Right hindlimb (tissue), 1 donor: ENCODE data around the gene AGPAT4.
"Not testable (repeated sequence)": the region's sequence is repeated elsewhere in the genome, so short reads cannot be mapped to it uniquely, and the experiment has no call there.

Experiments
- DNase-seq: peaks from one replicate; pipeline ENCODE4 v3.0.0-alpha.2; 2018

The AGPAT4 gene

DNA sequence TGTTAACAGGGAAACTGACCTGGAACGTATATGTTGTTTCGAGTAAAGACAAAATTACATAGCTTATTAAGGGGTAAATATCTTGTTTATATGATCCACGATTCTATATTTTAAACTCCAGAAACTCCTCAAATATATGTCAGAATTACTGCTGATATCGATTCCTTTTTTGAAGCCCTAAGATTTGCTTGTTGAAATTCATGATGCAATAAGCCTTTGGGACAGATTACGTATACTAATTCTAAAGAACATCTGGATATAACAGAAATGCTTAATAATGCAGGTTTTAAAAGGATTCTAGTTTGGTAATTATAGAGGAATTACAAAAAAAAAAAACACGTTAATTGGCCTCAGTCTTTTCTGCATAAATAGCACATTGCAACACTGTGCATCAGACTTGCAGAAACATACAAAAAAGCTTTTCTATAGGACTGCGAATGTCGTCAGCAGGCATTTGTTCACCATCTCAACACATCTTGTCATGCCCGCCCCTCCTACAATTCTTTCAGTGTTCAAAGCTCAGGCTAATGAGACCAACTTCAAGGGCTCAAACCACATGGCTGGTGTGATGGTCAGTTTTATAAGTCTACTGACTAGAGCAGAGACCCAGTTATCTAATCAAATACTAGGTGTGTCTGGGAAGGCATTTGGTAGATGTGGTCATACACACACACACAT is 74.9 kb downstream of the AGPAT4 start:
- DNase-seq = no peak

GRCh38 chr6:161198176-161198575 is 75.7 kb downstream of the AGPAT4 start:
- DNase-seq = no peak

DNA sequence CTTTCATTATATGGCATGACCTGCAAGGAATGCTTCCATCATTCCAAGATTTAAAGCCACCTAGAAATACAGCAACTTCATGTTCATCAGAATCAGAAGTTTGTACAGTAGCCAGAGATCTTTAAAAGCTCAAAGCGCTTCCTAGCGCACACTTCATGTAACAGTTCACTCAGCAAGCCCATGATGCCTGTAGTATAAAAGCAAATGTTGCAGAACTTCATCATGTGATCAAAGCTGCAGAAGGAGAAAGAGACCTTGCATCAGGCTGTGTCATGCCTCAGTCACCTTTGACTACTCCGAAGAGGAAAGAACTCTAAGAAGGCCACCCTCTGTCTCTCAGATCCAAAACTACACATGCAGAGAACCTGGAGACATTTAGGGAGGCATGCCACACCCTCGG is 78.5 kb downstream of the AGPAT4 start:
- DNase-seq = no peak

DNA sequence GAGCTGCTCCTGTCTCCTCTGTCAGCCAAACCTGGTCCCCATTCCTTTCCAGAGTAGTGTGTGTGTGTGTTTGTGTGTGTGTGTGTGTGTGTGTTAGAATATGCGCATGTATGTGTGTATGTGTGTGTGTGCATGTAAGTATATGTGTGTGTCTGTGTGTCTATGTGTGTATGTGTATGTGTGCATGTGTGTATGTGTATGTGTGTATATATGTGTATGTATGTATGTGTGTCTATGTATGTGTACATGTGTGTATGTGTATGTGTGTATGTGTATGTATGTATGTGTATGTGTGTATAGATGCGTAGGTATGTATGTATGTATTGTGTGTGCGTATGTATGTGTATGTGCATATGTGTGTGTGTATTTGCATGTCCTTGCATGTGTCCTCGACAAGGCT is 79.5 kb downstream of the AGPAT4 start:
- no peak for DNase-seq

GRCh38 chr6:161192636-161193411 is 81.0 kb downstream of the AGPAT4 start:
- DNase-seq = no peak

DNA sequence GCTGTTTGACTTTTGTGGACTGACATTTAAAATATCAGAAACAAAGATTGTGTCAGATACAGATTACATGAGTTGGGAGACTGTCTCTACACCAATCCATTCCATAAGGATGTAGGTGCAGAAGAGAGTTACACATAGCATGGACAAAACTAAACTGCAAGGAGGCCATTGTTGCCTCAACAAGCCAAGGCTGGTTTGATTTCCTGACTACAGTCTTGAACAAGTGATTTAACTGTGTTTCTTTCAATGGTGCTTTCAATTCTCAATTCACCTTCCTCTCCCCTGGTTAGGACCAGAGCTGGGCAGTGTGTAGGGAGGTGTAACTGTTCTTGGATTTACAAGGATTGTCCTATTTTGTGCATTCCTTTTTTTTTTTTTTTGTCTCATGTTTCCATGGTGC is 82.2 kb downstream of the AGPAT4 start:
- DNase-seq = no peak

- DNase-seq = no peak
These were observed 82.9 kb downstream of the AGPAT4 start for GRCh38 chr6:161191007-161191406.

DNA sequence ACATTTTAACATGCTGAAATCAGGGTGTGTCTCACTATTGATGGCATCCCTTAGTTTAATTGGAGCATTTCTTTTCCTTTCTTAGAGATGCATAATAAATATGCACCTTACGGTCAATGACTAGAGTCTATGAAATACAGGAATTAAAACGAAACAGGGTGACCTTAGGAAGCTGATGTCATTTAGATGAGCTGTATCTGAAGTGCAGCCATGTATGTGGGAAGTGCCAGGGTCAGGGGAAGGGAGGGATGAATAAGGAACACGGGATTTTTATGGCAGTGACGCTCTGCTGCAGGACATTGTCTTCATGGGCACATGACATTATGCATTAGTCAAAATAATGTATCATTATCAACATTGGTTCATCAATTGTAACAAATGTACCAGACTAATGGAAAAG is 84.0 kb downstream of the AGPAT4 start:
- no peak for DNase-seq

DNA sequence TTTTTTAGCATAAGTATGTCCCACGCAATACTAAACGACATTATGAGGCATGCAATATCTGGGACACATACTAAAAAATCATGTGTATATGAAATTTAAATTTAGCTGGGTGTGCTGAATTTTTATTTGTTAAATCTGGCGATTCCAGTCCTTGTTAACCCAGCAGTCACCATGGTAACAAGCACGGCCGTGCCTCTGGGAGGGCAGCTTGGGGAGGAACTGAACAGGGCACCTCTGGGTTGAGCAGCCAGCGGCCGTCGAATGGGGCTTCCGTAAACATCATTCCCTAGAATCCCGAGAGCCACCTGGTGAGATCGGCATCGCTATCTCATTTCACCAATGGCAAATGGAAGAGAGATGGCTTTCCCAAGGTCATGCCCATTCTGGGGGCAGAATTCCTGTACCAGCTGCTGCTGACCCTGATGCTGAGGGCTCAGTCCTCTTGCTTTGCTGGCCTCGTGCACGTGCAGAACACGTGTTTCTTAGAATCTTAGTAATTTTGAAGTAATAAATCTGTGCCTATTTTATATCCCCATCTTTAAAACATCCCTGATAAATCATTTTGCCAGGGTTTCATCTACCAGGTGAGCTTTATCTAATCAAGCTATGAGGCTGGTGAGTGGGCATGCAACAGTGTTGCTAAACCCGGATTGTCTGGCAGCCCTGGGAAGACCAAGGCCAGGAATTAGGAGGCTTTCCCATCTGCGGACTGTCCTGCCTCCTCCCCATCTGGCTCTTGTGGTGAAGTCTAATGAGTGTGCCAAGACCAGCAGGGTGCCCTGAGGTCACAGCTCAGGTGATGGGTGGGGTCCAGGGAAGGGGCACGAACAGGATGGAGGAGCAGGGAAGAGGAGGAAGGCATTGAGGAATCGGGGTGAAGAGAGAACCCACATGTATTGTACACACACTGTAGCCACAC is 85.1 kb downstream of the AGPAT4 start:
- no peak for DNase-seq

DNA sequence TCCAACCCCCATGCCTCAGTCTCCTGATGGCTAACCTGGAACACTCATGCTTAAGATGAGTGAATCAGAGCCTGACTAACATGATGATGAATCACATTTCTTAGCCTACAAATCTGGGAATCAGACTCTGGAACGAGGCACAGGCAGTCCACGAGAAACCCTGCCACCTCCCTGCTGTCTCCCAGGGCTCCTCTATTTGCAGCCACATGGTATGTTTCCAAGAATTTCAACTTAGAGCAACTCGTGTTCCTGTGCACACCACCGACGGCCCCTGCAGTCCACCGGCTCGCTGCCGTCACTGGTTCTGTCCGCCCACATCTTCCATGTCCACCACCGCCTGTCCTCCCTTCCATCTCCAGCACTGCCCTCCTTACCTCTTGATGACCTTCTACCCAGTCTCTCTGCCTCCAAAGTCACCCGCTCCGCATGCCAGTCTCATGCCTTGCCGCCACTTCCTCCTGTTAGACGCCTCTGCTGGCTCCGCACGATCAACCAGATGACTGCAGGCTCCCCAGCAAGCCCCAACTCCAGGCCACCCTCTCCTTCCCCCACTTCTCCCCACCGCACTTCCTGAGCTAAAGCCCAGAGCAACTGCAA is 87.6 kb downstream of the AGPAT4 start:
- no peak for DNase-seq

DNA sequence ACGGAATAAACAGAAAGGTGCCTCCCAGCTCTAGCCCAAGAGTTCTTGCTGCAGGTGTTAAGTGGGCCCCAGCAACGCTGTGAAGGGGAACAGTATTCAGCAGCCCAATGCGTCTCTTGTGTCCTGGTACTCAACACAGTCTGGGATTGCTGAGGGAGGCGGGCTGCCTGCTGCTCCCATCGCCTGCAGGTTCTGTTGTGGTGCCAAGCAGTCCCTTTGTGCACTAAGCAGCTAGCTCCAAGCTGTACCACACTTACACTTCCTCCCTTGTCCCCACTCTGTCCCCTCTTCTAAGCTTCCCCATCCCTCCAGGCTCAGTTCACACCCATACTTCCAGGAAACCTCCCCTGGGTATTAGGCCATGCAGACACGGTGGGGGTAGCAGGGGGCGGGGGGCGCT is 92.7 kb downstream of the AGPAT4 start:
- DNase-seq = no peak

- DNase-seq = not testable (repeated sequence)
These were observed 95.7 kb downstream of the AGPAT4 start for GRCh38 chr6:161178155-161178554.

DNA sequence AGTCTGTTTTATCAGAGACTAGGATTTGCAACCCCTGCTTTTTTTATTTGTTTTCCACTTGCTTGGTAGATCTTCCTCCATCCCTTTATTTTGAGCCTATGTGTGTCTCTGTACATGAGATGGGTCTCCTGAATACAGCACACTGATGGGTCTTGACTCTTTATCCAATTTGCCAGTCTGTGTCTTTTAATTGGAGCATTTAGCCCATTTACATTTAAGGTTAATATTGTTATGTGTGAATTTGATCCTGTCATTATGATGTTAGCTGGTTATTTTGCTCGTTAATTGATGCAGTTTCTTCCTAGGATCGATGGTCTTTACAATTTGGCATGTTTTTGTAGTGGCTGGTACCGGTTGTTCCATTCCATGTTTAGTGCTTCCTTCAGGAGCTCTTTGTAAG is 97.4 kb downstream of the AGPAT4 start:
- not testable (repeated sequence) for DNase-seq

GRCh38 chr6:161172769-161173168 is 101.1 kb downstream of the AGPAT4 start:
- not testable (repeated sequence) for DNase-seq

DNA sequence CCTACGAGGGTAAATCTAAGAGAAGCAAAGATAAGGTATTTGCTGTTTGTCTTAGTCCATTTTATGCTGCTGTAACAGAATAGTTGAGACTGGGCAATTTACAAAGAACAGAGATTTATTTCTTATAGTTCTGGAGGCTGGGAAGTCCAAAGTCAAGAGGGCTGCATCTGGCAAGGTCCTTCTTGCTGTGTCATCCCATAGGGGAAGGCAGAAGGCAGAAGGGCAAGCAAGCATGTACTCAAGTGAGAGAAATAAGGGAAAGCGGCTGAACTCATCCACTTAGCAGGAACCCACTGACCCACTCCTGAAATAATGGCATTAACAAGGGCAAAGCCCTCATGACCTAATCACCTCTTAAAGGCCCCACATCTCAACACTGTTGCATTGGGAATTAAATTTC is 102.7 kb downstream of the AGPAT4 start:
- DNase-seq = no peak

GRCh38 chr6:161169696-161170095 is 104.2 kb downstream of the AGPAT4 start:
- DNase-seq = peak; percentile 84

- DNase-seq = no peak
These were observed 104.8 kb downstream of the AGPAT4 start for GRCh38 chr6:161169035-161169434.

DNA sequence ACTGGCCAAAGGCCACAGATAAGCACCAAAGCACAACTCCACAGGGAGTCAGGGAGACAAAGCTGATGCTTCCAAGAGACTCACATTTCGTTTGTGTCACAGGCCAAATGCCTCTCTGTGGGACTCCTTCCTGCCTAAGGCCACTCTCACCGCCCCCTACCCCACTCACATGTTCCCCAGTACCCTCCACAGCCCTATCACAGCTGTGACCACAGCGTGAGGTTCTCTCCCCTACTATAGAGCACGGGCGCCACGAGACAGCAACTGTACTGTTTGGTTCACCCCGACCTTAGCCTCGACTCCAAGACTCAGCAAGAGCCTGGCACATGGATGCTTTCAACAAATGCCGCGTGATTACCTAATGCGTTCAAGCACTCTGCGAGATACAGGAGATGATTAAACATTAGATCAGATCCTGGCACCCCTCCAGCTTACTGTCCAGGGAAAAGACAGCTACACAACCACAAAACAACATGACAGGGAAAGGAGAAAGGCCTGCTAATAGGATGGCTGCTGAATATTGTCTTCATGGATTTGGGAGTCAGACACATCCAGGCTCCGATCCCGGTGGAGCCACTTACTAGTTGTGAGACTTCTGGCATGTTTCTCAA is 105.5 kb downstream of the AGPAT4 start:
- DNase-seq = no peak

- no peak for DNase-seq
These were observed 107.2 kb downstream of the AGPAT4 start for GRCh38 chr6:161166677-161167076.

DNA sequence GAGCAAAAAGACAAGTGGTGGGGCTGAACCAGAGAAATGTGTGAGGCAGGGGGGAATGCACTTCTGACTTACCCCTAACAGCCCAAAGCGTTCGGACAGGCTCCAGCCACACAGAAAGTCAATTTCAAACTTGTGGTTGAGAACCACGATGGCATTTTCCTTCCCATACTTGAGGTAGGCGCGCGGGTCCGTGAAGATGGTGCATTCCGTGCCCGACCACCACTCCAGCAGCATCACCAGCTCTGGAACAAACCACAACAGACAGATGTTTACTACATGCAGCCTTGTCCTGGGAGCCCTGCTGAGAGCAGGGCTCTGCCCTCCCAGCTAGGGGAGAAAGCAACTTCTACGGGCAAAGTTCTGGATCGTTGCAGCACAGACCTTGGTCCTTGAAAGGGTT is 107.7 kb downstream of the AGPAT4 start:
- no peak for DNase-seq

DNA sequence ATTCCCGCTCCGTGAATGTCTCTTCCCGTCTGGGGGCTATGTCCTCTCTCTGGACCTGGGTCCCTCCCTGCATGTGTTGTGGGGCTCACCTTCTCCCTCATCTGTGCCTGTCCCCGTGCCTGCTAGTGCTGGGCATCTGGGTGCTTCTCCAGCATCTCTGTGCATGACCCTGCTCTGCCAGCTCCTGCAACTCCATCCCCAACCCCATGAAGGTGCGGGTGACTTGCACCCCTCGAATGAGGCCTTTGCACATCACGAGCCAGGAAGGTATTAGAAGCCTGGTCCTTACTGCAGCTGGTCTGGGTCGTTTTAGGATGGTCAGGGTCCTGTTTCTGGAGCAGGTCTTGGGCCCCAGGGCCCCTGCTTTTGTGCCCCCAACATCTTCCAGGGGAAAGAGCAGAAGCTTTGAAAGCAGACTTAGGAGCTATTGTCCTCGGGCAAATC is 109.7 kb downstream of the AGPAT4 start:
- no peak for DNase-seq

DNA sequence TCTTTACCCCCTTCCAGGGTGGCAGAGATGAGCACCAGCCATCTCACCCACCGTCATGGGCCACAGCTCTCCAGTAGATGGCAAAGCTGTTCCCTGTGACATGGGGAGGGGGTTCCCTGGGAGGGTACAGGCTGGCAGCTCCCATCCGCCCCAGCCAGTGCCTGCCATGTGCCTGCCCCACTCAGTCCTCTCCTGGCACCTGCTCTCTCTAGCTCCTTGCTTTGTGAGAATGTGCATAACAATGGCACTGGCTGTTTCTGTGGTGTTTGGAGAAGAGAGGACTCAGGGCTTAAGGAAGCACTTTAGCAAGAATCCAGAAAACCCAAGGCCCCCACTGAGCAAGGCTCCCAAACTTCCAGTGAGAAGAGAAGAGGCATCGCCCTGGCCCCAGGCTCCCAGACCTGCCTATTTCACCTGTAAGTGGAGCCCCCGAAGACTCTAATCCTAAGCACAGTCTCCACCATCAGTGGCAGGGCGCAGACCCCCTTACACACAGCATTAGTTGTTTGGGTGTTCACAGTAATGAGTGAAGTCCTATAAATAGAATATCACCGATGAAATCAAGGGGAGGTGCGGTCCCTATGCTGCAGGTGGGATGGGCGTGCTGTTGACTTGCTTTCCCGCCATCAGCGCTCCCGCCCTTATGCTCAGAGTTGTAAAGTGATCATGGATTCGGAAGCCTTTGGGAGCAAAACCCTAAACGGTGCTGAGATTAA is 110.2 kb downstream of the AGPAT4 start:
- DNase-seq = no peak
